Activated CD8-positive, alpha-beta memory T cell treated with anti-CD3 and anti-CD28 coated beads for 1 hour (primary cell): ENCODE measurements around the gene PIGT.

Experiments used
- DNase-seq, 2 donors: peaks; one replicate each; pipeline ENCODE4 v3.0.0-alpha.2; 2020; ENCODE audit warnings: low read depth in 1 of 2; ENCODE audit errors: extremely low read depth in 1 of 2

The PIGT gene

DNA sequence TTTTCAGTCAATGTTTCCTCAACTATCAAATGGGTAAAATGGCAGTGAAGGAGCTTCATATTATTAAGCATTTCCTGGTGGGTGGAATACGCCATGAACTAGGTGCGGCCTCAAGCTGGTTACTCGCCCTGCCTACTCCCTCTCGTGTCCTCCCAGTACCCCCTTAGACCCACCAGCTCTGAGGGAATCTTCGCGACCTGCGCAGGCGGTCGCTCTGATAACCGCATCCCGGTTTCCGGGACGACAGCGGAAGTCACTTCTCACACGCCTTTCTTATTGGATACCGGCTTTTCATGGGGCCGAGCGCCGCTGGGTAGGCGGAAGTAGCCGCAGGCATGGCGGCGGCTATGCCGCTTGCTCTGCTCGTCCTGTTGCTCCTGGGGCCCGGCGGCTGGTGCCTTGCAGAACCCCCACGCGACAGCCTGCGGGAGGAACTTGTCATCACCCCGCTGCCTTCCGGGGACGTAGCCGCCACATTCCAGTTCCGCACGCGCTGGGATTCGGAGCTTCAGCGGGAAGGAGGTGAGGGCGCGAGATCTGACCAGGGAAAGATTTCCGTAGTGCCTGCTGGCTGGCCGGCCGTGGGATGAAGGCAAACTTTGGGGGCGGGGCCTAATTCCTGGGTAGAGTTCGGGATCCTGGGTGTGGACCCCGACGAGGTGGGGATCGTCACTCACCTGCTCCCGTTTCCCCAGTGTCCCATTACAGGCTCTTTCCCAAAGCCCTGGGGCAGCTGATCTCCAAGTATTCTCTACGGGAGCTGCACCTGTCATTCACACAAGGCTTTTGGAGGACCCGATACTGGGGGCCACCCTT is at the start of gene PIGT:
TSS of gene PIGT (plus strand) at position 320 of the 816 bp plus-strand sequence. CDS start at position 336, 16 bp downstream.
- peak; percentile 71 to 78 for DNase-seq

DNA sequence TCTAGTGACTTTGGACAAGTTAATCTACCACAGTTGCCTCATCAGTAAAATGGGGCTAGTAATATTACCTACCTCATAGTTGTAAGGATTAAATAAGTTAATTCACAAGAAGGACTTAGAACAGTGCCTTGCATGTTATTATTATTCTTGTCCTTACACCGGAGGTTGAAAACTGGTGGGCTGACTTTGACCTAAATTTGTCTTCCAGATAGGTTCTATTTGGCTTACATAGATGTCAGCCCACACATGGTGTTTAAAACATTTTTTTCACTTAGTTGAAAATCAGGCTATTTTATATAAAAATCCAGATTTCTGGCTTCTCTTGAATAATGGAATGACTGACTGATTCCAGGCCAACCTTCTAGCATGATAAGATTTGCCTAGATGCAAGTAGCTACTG is 49.7 kb upstream of the PIGT start:
- no peak for DNase-seq

DNA sequence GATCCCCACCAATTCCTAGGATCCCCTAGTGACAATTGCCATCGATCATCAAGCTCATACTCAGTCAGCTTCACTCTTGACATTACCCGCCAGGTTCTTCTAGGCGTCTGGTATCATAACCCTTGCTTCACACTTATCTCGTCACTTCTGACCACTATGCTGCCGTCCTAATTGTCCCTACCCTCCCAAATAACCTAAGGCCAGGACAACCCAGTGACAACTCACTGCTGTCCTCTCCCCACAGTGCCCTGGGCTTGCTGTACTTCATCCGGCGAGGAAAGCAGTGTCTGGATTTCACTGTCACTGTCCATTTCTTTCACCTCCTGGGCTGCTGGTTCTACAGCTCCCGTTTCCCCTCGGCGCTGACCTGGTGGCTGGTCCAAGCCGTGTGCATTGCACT is 49.3 kb upstream of the PIGT start:
- no peak for DNase-seq

DNA sequence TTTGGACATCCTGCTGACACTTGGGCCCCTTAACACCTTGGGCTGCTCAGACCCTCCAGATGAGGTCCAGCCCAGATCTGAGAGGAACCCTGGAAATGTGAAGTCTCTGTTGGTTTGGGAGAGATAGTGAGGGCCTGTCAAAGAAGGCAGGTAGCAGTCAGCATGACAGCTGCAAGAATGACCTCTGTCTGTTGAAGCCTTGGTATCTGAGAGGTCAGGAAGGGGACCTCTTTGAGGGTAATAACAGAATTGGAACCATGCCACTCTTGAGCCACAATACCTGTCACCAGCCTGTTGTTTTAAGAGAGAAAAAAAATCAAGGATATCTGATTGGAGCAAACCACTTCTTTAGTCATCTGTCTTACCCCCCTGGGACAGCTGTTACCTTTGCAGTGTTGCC is 48.8 kb upstream of the PIGT start:
- DNase-seq, result no peak

DNA sequence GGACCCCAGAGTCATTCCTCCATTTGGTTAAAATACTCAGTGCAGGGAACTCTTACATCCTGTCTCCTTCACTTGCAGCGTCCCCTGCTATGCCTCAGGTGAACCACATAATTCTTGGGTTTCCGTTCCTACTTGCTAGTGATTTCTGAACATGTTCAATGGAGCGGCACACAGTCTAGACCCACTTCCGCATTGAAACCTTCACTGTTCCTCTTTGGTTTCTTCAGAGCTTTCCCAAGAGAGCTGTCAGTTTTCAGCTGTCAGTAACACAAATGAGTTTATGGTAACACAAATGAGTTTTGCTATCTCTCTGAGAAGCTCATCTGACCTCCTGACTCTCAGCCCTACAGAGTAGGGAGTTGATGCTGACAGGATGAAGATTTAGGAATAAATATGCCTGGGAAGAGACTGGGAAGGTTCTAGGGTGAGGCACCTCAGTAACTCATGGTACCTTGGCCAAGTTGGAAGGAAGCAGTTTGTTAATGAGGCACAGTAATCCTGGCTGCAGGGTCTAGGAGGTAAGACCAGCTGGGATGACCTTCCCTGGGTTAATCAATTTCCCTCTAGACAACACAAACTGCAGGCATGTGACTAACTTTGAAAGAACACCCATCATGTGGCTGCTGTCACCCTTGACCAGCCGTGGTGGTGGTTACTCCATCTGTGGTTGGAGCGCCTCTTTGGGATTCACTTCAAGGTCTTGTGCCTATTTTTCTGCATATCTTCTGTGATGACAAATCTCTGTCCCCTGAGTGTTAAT is 47.5 kb upstream of the PIGT start:
- DNase-seq, result no peak

DNA sequence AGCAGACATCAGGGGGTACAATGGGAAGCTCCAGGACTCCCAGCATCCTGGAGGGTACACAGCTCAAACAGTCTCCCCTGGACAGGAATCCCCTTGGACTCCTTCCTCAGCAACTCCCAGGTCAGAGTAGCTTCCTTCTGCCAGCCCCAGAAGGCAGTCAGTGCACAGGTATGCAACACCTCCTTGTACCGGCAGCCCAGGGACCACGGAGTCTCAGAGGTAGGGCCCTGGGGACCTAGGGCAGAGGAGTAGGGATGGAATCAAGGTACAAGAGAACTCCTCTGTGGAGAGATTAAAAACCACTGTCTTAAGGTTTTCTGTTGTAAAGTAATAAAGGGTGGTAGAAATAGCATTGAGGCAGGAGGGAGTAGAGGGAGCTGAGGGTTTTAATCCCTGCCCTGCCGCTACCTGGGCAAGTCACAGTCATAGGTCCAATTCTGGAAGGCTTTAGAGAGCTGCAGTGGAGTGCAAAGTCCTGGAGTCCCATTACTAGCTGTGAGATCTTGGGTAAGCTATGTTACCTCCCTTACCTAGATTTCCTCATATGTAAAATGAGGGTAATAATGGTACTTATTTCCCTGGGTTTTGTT is 45.3 kb upstream of the PIGT start:
- DNase-seq, result no peak

DNA sequence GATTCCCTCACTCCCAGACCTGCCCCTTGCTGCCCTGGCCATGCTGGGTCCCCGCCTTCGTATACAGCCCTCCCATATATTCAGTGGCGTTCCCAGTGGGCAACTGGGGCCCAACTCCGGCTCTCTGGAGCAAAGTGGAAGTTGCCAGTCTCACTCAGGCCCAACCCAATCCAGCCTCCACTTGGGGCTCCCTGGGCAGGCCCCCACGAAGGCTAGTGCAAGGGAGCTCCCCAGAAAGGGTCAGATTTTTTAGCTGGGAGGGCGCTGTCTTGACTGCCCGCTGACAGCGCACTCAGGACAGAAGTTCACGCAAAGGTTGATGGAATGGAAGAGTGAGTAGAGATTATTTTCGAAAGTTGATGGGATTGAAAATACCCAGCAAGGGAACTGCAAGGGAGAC is 43.7 kb upstream of the PIGT start:
- DNase-seq, result no peak

DNA sequence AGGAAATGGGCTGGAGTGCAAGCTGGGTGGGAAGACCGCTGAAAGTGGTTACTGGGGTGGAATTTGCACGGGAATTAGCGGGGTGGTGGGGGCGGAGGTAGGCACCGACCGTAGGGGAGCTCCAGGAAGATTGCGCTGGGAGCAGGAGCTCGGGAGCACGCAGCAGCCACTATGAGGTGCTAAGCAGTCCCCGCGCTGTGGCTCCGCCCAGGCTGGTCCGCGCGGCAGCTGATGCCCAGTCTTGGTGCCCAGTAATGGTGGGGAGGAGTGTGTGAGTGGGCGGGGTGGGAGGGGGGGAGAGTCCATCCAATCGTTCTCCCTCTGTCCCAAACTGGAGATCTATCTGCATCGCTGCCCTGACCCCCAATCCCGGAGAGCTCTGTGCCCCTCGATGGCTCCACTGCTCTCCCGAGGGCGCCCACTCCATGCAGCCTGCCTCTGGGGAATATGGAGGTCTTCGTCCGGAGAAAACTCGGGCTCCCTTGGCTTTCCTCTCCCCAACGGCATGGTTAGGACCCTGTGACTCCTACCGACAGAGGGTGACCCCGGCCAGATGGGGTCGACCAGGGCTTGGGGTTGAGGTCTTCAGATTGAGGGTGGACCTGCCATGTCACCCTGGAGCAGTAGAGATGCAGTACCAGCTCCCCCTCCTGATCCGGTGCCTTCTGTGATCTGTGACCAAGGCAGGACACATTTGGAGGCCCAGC is 43.1 kb upstream of the PIGT start:
- DNase-seq, result no peak

DNA sequence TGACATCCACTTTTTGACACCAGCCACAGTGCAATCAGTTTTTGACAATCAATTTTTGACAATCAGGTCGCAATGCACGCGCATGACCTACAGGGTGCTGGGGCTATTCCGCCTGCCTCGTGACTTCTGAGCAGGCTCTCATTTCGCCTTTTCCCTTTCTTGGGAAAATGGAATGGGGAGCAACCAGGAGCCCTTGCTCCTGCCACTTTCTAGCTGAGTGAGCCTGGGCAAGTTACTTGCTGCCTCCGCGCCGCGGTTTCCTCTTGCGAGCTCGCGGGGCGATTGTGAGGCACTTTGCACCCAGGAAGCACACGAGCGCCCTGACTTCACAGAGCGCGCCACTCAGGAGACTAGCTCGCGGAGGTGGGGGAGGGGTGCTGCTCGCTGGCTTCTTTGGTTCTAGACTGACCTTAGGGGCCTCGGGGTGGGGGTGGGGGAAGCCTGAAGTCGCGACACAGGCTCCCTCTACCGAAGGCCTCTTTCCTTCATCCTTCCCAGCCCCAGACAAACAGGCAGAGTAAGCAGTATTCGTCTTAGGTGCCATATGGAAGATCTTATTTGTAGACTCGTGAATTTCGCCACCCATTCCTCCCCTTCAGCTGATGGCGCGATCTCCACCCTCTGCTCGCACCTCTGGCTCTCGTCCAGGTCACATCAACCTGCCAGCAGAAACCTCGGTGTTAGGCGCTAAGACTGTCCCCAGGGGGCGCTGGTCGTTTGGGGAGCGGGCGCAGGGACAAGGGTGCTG is 42.4 kb upstream of the PIGT start:
- DNase-seq, result peak; percentile 83 to 87

DNA sequence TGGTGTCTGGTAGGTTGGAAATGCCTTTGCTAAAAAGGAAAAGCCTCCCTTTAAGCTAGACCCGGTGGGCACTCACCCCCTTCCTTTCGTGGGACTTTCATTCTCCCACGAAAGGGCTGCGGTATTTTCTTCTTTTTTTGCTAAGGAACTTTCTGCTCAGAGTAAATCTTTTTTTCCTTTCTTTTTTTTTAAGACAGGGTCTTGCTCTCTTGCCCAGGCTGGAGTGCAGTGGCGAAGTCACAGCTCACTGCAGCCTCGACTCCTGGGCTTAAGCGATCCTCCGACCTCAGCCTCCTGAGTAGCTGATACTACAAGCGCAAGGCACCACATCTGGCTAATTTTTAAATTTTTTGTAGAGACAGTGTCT is 41.9 kb upstream of the PIGT start:
- DNase-seq, result no peak

DNA sequence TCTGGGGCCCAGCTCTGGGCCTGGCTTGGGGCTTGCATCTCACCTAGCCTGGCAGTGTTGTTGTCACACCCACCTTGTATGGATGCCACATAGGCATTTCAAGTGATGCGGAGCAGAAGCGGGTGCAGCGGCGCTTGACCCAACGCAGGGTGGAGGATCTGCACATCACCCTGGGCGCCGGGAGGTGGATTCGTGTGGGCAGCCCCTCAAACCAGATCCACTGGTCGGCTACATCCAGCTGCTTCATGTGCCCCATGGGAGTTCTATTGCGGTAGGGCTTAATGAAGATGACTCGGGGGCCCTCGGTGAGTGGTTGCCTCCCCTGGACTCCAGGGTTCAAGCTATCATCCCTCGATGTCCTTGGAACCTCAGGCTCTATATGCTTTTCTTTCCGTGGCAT is 41.0 kb upstream of the PIGT start:
- no peak for DNase-seq

DNA sequence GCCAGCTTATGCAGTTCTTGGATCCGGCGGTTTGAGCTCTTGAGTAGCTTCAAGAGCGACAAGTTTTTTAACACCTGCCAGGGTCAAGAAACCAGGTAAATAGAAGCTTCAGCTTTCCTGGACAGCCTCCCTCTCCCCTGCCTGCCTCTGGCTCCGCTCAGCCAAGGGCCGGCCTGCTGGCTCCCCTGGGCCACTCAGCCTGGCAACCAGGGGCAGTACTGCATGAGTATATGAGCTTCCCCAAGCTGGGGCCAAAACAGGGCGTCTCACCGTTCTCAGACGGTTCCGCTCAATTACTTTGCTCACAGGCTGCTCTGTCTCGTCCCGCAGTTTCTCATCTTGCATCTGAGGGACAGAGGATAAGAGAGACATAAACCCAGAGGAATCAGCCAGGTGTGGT is 38.7 kb upstream of the PIGT start:
- no peak for DNase-seq

DNA sequence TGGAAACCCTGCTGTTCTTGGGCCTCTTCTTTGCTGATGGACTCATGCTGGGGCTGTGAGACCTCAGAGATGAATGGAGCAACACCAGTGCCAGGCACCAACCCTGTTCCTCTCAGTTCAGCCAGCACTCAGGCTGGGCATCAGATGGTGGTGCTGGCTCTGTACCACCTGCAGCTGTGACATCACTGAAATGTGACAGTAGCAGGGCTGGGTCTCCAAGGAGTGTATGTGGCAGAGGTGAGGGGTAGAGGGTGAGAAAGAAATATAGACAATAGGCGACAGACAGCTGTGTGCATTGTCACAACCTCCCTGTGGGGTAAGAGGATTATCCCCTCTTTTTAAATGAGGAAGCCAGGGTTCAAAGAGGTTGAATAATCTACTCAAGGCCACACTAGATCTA is 37.8 kb upstream of the PIGT start, which contains the start of gene TP53TG5:
TSS of gene TP53TG5 (minus strand) at position 135 of the 400 bp plus-strand sequence. CDS start at position 46, 89 bp downstream.
- no peak for DNase-seq

DNA sequence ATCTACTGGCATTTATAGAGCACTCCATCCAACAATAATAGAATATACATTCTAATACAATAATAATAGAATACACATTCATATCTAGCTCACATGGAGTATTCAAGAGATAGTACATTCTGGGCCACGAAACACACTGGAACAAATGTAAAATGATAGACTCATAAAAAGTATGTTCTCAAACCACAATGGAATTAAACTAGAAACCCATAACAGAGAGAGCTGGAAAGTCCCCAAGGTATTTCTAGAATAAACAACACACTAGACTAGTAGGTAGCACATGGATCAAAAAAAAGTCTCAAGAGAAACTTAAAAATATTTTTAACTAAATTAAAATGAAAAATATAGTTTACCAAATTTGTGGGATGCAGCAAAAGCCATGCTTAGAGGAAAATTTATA is 28.7 kb upstream of the PIGT start:
- no peak for DNase-seq

DNA sequence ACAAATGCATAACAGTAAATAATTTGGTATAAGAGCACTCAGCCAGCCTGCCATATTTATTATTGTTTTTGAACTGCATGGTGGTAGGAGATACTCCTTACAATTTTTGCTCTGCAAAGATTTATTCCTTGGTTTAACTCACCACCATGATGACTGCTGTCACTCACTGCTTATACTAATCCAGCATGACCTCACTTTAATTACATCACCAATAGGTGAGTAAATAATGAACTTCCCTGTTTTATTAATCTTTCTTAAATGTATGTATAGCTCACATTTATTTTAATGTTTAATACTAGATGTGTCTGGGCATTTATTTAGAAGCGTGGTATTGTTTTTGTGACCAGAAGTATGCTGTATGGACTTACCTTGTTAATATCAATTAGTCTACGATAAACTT is 25.0 kb upstream of the PIGT start:
- no peak for DNase-seq

DNA sequence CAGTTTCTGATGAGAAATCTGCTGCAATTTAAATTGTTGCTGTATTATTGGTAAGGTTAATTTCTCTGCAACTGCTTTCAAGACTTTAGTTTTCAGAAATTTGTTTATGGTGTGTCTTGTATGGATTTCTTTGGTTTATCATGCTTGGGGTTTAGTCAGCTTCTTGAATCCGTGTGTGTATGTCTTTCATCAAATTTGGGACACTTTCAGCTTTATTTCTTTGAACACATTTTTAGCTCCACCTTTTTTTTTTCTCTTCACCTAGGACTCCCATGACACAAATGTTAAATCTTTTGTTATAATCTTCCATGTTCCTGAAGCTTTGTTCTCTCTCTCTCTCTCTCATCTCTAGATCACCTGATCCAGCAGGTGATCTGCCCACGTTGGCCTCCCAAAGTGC is 24.4 kb upstream of the PIGT start:
- no peak for DNase-seq

DNA sequence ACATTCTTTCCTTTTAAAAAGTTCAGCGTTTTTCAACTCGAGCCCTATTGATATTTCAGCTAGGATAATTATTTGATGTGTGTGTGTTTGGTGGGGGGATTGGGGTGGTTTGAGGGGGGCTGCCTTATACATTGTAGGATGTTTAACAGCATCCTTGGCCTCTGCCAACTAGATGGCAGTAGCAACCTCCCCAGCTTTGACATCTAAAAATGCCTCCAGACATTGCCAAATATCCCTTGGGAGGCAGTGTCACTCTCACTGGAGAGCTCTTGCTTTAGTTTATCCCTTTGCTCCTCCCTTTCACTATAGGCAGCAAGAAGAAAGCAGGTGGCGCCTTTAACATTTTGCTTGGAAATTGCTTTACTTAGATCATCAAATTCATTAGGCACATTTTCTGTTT is 23.2 kb upstream of the PIGT start:
- no peak for DNase-seq

DNA sequence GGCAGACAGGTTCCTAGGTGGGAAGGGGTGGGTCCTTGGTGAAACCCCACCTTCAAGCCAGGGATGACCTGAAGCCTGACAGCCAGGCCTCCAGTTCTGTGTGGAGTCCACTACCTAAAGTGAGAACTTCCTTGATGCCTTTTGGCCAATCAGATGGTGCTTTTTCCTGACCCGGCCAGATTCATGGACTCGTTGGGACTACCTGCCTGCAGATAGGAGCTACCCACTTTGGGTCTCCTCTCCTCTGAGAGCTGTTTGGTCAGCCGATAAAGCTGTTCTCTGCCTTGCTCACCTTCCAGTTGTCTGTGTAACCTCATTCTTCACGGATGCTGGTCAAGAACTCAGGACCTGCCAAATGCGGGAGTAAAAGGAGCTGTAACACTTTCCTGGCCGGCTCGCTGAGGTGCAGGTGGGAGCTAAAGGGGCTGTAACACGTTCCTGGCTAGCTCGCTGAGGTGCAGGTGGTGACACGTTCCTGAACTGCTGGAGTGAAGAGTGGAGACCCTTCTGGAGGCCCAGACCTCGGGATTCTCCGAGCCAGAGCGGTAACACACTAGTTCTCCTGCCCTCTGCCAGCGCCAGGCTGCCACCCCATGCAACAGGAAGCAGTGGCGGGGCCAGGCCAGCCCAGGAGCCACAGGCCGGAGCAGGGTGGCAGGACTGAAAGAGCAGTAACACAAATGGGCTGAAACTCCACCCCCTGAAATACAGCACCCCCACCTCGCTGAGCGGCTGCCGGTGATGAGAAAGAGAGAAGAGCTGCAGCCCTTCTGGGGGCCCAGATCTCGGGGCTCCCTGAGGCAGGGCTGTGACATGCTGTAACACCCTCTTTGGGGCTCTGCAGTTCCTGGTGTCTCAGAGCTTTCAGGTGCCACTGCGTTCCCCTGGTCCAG is 21.5 kb upstream of the PIGT start:
- DNase-seq, result no peak

DNA sequence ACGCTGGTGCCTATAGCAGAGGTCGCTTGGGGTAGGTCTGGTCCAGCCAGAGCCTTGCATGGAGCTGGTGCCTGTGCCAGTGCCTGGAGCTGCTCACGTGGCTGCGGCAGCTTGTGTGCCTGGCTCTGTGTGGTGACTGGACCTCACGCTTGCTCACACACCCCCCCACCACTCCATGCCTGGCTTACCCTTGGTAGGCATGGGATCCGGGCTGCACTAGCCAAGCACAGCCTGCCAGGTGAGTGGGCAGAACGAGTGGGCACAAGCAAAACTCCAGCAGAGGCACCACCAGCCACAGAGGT is 20.9 kb upstream of the PIGT start:
- no peak for DNase-seq

DNA sequence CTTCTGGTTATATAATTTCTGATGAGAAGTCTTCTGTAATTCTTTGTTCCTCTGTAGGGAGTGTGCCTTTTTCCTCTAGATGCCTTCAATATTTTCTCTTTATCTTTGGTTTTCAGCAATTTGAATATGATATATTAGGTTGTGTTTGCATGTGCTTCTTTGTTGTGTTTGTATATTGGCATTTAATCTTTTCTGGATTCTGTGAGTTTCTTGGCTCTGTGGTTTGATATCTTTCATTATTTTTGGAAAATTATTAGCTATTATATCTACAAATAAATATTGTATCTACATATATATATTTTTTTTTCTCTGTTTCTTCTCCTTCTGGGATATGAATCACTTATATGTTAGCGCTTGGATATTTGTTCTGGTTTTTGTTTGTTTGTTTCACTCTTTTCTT is 16.9 kb upstream of the PIGT start:
- no peak for DNase-seq
